ENCODE results near the gene STK16. TPM values are rescaled to one million over a fixed set of nuclear protein-coding genes. Genes with fewer than 3 reads are reported as not detected.
A peak's percentile ranks its signal among the peaks of the same experiment; 100 is the strongest.

Gene STK16
- total and polyA plus RNA-seq, 2 of the 13 experiments (the other 11 are each of a cell fraction or from before 2014, with no cell fraction given), result 28.0 to 50.9 TPM

DNA sequence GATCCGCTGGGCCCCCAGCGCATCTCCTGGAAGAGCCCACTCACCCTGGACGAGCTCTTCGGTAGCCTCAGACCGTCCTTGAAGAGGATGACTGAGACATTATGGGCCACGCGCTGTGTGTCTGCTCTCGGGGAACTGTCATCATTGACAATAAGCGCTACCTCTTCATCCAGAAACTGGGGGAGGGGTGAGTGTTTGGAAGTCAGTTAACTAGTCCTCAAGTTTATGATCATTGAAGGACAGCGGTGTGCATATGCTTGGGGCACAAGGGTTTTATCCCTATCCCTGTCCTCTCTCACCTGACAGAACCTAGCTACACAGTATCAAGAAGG, 586 bp downstream of the STK16 start:
- Histone ChIP-seq H3K27me3 (ENCODE audit: control insufficient read depth in 1 of 2, insufficient read depth in 2 of 2, low read length in 2 of 2) (no peaks in the 10 kb centered on the region; a peak in 1 of 5 replicates), H3K36me3 (replicated peaks in 1 of 2; ENCODE audit: control insufficient read depth in 1 of 2, insufficient read depth in 2 of 2, low read length in 2 of 2) (peaks cover 1 to 13% of the 10 kb centered on the region in 2 experiments; a peak in 4 of 5 replicates), H3K27ac (ENCODE audit: extremely low read length, insufficient read depth, low read length) (peak overlapping the region; percentile 72), H3K4me3 (replicated peaks in 1 of 3; ENCODE audit: insufficient read depth in 1 of 3, low read depth in 2 of 3, low read length in 3 of 3) (peak overlapping the region; percentile 88 to 97 (median 93)), H4K20me1 (ENCODE audit: insufficient read depth, low read length) (no peaks in the 10 kb centered on the region), H3K79me2 (ENCODE audit: insufficient read depth, low read length) (peaks cover 14% of the 10 kb centered on the region), H3K9ac (ENCODE audit: insufficient read depth, low read depth, low read length) (peak overlapping the region; percentile 90), H3K4me2 (ENCODE audit: low read depth, low read length) (peak overlapping the region; percentile 90), H3K4me1 (ENCODE audit: insufficient read depth, low read length) (peaks cover 59% of the 10 kb centered on the region), H2AFZ (ENCODE audit: low read length) (no peak overlapping the region), H3K9me3 (ENCODE audit: low read length) (no peaks in the 10 kb centered on the region)
- intact Hi-C loops (cut with micrococcal nuclease; ENCODE audit: unreplicated experiment), result loop anchor here (1.0 kb wide), 1 partner anchor 17 kb away; the partner anchor contains the start of genes ANKZF1 and ATG9A
- in situ Hi-C loops (cut with HindIII; ENCODE audit: extremely low pct_ligation_motif_present, low pct_unique_long_range_greater_than_20kb), result no loop called here
- 17% methylated on average over 9 of the region's 10 CpGs for WGBS (ENCODE audit: low lambda C conversion rate)
- no TSS peak for BruUV-seq (replicated peaks)
- FAIRE-seq (peak; percentile 60), DNase-seq (ENCODE audit: low spot score) (no peak), ATAC-seq (no peak)
- POLR2A ChIA-PET, result interaction anchor here (0.6 to 3.2 kb wide), 18 partner anchors 9 to 142 kb away, joined by 3 to 69 read pairs (median 15); partner anchors contain the start of genes ABCB6, ANKZF1, ATG9A and CNPPD1
- CTCF ChIA-PET (ENCODE audit: low intra/inter-chr PET ratio, low total read pairs), result no interaction called here
- TF ChIP-seq SMARCC2 (IDR thresholded peaks at IDR 0.05) (no peak), HES4 (CRISPR knock-in tag; IDR thresholded peaks at IDR 0.05; ENCODE audit: borderline replicate concordance) (no peak; the same call in 1 of the 2 replicates), NRL (CRISPR knock-in tag; IDR thresholded peaks at IDR 0.05; ENCODE audit: borderline replicate concordance) (no peak), ZNF562 (CRISPR knock-in tag; IDR thresholded peaks at IDR 0.05; ENCODE audit: borderline replicate concordance) (no peak), ZFAT (CRISPR knock-in tag; conservative IDR thresholded peaks at IDR 0.05) (no peak), CEBPG (CRISPR knock-in tag; IDR thresholded peaks at IDR 0.05) (no peak), YY1 (IDR thresholded peaks at IDR 0.05; ENCODE audit: insufficient read depth, insufficient replicate concordance, low read depth, low read length) (no peak), ZNF326 (CRISPR knock-in tag; IDR thresholded peaks at IDR 0.05; ENCODE audit: borderline replicate concordance) (no peak), ZFX (CRISPR knock-in tag; IDR thresholded peaks at IDR 0.05; ENCODE audit: low read depth) (no peak), ELF4 (CRISPR knock-in tag; IDR thresholded peaks at IDR 0.05; ENCODE audit: borderline replicate concordance) (no peak), MBD4 (IDR thresholded peaks at IDR 0.05; ENCODE audit: borderline replicate concordance, low read length) (no peak), ZNF615 (CRISPR knock-in tag; IDR thresholded peaks at IDR 0.05; ENCODE audit: borderline replicate concordance) (no peak), ZNF331 (CRISPR knock-in tag; IDR thresholded peaks at IDR 0.05) (0 out of 2 replicates have a peak, but pooled peaks have one; percentile 8), RBFOX2 (IDR thresholded peaks at IDR 0.05; ENCODE audit: low read depth, low read length) (no peak), ZNF292 (CRISPR knock-in tag; IDR thresholded peaks at IDR 0.05; ENCODE audit: borderline replicate concordance, low read depth) (no peak)
- TF ChIP-seq, protein P1, sequence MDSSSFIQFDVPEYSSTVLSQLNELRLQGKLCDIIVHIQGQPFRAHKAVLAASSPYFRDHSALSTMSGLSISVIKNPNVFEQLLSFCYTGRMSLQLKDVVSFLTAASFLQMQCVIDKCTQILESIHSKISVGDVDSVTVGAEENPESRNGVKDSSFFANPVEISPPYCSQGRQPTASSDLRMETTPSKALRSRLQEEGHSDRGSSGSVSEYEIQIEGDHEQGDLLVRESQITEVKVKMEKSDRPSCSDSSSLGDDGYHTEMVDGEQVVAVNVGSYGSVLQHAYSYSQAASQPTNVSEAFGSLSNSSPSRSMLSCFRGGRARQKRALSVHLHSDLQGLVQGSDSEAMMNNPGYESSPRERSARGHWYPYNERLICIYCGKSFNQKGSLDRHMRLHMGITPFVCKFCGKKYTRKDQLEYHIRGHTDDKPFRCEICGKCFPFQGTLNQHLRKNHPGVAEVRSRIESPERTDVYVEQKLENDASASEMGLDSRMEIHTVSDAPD (CRISPR knock-in tag; IDR thresholded peaks at IDR 0.05), result no peak
- TF ChIP-seq, protein P2, sequence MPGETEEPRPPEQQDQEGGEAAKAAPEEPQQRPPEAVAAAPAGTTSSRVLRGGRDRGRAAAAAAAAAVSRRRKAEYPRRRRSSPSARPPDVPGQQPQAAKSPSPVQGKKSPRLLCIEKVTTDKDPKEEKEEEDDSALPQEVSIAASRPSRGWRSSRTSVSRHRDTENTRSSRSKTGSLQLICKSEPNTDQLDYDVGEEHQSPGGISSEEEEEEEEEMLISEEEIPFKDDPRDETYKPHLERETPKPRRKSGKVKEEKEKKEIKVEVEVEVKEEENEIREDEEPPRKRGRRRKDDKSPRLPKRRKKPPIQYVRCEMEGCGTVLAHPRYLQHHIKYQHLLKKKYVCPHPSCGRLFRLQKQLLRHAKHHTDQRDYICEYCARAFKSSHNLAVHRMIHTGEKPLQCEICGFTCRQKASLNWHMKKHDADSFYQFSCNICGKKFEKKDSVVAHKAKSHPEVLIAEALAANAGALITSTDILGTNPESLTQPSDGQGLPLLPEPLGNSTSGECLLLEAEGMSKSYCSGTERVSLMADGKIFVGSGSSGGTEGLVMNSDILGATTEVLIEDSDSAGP (CRISPR knock-in tag; IDR thresholded peaks at IDR 0.05; ENCODE audit: borderline replicate concordance), result no peak
- TF ChIP-seq, protein P3, sequence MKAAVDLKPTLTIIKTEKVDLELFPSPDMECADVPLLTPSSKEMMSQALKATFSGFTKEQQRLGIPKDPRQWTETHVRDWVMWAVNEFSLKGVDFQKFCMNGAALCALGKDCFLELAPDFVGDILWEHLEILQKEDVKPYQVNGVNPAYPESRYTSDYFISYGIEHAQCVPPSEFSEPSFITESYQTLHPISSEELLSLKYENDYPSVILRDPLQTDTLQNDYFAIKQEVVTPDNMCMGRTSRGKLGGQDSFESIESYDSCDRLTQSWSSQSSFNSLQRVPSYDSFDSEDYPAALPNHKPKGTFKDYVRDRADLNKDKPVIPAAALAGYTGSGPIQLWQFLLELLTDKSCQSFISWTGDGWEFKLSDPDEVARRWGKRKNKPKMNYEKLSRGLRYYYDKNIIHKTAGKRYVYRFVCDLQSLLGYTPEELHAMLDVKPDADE (CRISPR knock-in tag; IDR thresholded peaks at IDR 0.05), result no peak
- TF ChIP-seq, protein P4, sequence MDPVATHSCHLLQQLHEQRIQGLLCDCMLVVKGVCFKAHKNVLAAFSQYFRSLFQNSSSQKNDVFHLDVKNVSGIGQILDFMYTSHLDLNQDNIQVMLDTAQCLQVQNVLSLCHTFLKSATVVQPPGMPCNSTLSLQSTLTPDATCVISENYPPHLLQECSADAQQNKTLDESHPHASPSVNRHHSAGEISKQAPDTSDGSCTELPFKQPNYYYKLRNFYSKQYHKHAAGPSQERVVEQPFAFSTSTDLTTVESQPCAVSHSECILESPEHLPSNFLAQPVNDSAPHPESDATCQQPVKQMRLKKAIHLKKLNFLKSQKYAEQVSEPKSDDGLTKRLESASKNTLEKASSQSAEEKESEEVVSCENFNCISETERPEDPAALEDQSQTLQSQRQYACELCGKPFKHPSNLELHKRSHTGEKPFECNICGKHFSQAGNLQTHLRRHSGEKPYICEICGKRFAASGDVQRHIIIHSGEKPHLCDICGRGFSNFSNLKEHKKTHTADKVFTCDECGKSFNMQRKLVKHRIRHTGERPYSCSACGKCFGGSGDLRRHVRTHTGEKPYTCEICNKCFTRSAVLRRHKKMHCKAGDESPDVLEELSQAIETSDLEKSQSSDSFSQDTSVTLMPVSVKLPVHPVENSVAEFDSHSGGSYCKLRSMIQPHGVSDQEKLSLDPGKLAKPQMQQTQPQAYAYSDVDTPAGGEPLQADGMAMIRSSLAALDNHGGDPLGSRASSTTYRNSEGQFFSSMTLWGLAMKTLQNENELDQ (CRISPR knock-in tag; IDR thresholded peaks at IDR 0.05; ENCODE audit: borderline replicate concordance), result no peak
